Glutamatergic neuron (in vitro differentiated cells): ENCODE measurements around the gene FAM53B. TPM values are rescaled to one million over a fixed set of nuclear protein-coding genes. Genes with fewer than 3 reads are reported as not detected.

ENCODE experiments used
- DNase-seq: peaks from one replicate; pipeline ENCODE4 v3.0.0; 2022
- H3K27ac Mint-ChIP-seq: one replicate; pipeline ENCODE4 v1.8.0; 2020; ENCODE audit warnings: mild to moderate bottlenecking, mixed read lengths, inconsistent platforms; ENCODE audit not compliant: unreplicated experiment
- H3K27me3 Mint-ChIP-seq: one replicate; pipeline ENCODE4 v1.8.0; 2020; ENCODE audit warnings: mild to moderate bottlenecking, moderate library complexity, mixed read lengths, inconsistent platforms; ENCODE audit not compliant: unreplicated experiment
- H3K36me3 Mint-ChIP-seq: one replicate; pipeline ENCODE4 v1.8.0; 2020; ENCODE audit warnings: mild to moderate bottlenecking, mixed read lengths, inconsistent platforms; ENCODE audit not compliant: unreplicated experiment
- H3K4me1 Mint-ChIP-seq: one replicate; pipeline ENCODE4 v1.8.0; 2020; ENCODE audit warnings: mild to moderate bottlenecking, low read depth, mixed read lengths, inconsistent platforms; ENCODE audit not compliant: unreplicated experiment
- H3K4me3 Mint-ChIP-seq: one replicate; pipeline ENCODE4 v1.8.0; 2020; ENCODE audit warnings: mild to moderate bottlenecking, mixed read lengths, inconsistent platforms; ENCODE audit not compliant: unreplicated experiment
- H3K9me3 Mint-ChIP-seq: one replicate; pipeline ENCODE4 v1.8.0; 2020; ENCODE audit warnings: mild to moderate bottlenecking, moderate library complexity, mixed read lengths, inconsistent platforms; ENCODE audit not compliant: unreplicated experiment
- CTCF ChIP-seq: fragments of 200-600 bp; sonication (generic); IDR thresholded peaks from one replicate; pipeline ENCODE4 v1.5.0; 2021; ENCODE audit not compliant: partially characterized antibody, unreplicated experiment
- total RNA-seq: library from RNA; stranded (reverse); fragmentation: NEBNext Ultra II Directional; extraction: Animal tissue kit (Norgen Biotek cat#: 25700); gene quantifications from one replicate; pipeline ENCODE4 v1.2.1, GENCODE V29; 2021; ENCODE audit not compliant: unreplicated experiment

Gene FAM53B
- total RNA-seq, 1 donor from 2014 or later: 30.5 TPM

- Mint-ChIP-seq H3K27ac (no peak overlapping the region), H3K9me3 (peaks cover 11% of the 10 kb centered on the region), H3K4me1 (peaks cover 4% of the 10 kb centered on the region), H3K27me3 (peaks cover 4% of the 10 kb centered on the region), H3K4me3 (no peak overlapping the region), H3K36me3 (peaks cover 5% of the 10 kb centered on the region)
- no peak for TF ChIP-seq CTCF
- DNase-seq: peak; percentile 13
Observed at GRCh38 chr10:124575107-124576035, 168.8 kb downstream of the FAM53B start.

- DNase-seq: peak; percentile 4
- TF ChIP-seq CTCF: no peak
- Mint-ChIP-seq H3K27ac (no peak overlapping the region), H3K9me3 (peaks cover 8% of the 10 kb centered on the region), H3K4me3 (no peak overlapping the region), H3K36me3 (peaks cover 5% of the 10 kb centered on the region), H3K4me1 (peaks cover 7% of the 10 kb centered on the region), H3K27me3 (peaks cover 4% of the 10 kb centered on the region)
Observed at GRCh38 chr10:124574456-124575070, 169.6 kb downstream of the FAM53B start.

- Mint-ChIP-seq H3K4me3 (no peak overlapping the region), H3K36me3 (peaks cover 5% of the 10 kb centered on the region)
- DNase-seq: peak; percentile 13
Observed at GRCh38 chr10:124573726-124574455, 170.3 kb downstream of the FAM53B start.

GRCh38 chr10:124572751-124573150 lies 171.4 kb downstream of the FAM53B start:
- Mint-ChIP-seq H3K36me3 (peaks cover 5% of the 10 kb centered on the region), H3K4me1 (peaks cover 16% of the 10 kb centered on the region), H3K9me3 (peaks cover 8% of the 10 kb centered on the region), H3K4me3 (no peak overlapping the region), H3K27ac (no peak overlapping the region), H3K27me3 (peaks cover 6% of the 10 kb centered on the region)
- no peak for TF ChIP-seq CTCF
- no peak for DNase-seq

More at GRCh38 chr10:124573726-124574455, 170.3 kb downstream of the FAM53B start:
- H3K27ac Mint-ChIP-seq: no peak overlapping the region
- H3K4me1 Mint-ChIP-seq: peaks cover 12% of the 10 kb centered on the region
- H3K27me3 Mint-ChIP-seq: peaks cover 6% of the 10 kb centered on the region
- peaks cover 8% of the 10 kb centered on the region for H3K9me3 Mint-ChIP-seq
- TF ChIP-seq CTCF: no peak
